ENCODE measurements around the gene MARCHF2. TPM values are rescaled to one million over a fixed set of nuclear protein-coding genes. Genes with fewer than 3 reads are reported as not detected.

The MARCHF2 gene
- polyA plus RNA-seq, 1 of the 3 experiments (the other 2 are of a cell fraction): 57.2 TPM

GRCh38 chr19:8397746-8398310 lies 15.3 kb upstream of the MARCHF2 start:
- no peak overlapping the region for H3K4me3 ChIP-seq (ENCODE audit: low read depth in 2 of 2, low read length in 1 of 2)
- H3K36me3 ChIP-seq (replicated peaks in 1 of 2; ENCODE audit: control insufficient read depth in 1 of 2, insufficient read depth in 2 of 2, low read length in 1 of 2): peaks cover 0 to 14% of the 10 kb centered on the region in 2 experiments
- peaks cover 59% of the 10 kb centered on the region for H4K20me1 ChIP-seq (ENCODE audit: insufficient read depth)
- CTCF ChIA-PET: interaction anchor here (0.8 to 2.8 kb wide), 7 partner anchors 11 to 182 kb away, joined by 3 to 42 read pairs (median 4); no protein-coding TSS in a partner anchor
- DNase-seq: peak; percentile 24
- no peaks in the 10 kb centered on the region for H3K27me3 ChIP-seq (ENCODE audit: insufficient read depth)
- POLR2A ChIA-PET: interaction anchor here (1.3 kb wide), 1 partner anchor 116 kb away, joined by 5 read pairs; the partner anchor contains the start of gene ZNF414
- H2AFZ ChIP-seq (ENCODE audit: low read depth): no peak overlapping the region
- H3K79me2 ChIP-seq (ENCODE audit: insufficient read depth): peaks cover 68% of the 10 kb centered on the region
- H3K9ac ChIP-seq: no peak overlapping the region
- 96% methylated on average over 3 of the region's 10 CpGs for WGBS (ENCODE audit: low lambda C conversion rate)
- TF ChIP-seq ELF1 (IDR thresholded peaks at IDR 0.05) (no peak), GABPA (IDR thresholded peaks at IDR 0.05; ENCODE audit: low read depth) (no peak), YY1 (IDR thresholded peaks at IDR 0.05; ENCODE audit: low read depth) (no peak), TAF1 (IDR thresholded peaks at IDR 0.05; ENCODE audit: borderline replicate concordance, low read depth, low read length) (no peak), EP300 (IDR thresholded peaks at IDR 0.05; ENCODE audit: borderline replicate concordance in 1 of 2, low read depth in 1 of 2, low read length in 1 of 2) (no peak), IRF3 (IDR thresholded peaks at IDR 0.05; ENCODE audit: low read depth, low read length) (no peak), CHD2 (IDR thresholded peaks at IDR 0.05; ENCODE audit: low read length, partially characterized antibody) (no peak), CTCF (IDR thresholded peaks at IDR 0.05) (no peak), GATA2 (CRISPR knock-in tag; IDR thresholded peaks at IDR 0.05) (no peak), JUND (IDR thresholded peaks at IDR 0.05) (no peak), NRF1 (IDR thresholded peaks at IDR 0.05; ENCODE audit: low read depth, low read length) (no peak), MXI1 (IDR thresholded peaks at IDR 0.05; ENCODE audit: low read depth, low read length) (no peak)
- H3K27ac ChIP-seq (ENCODE audit: low read depth in 2 of 2, low read length in 1 of 2): no peak overlapping the region
- no peaks in the 10 kb centered on the region for H3F3A ChIP-seq (replicated peaks; ENCODE audit: insufficient read depth)
- H3K4me1 ChIP-seq (ENCODE audit: control insufficient read depth in 1 of 2, insufficient read depth in 2 of 2, low read depth in 1 of 2, low read length in 1 of 2): peaks cover 0 to 16% of the 10 kb centered on the region in 2 experiments; a peak in 2 of 4 replicates
- H3K9me2 ChIP-seq: no peaks in the 10 kb centered on the region
- no peaks in the 10 kb centered on the region for H3K9me3 ChIP-seq
- H3K4me2 ChIP-seq: no peak overlapping the region

GRCh38 chr19:8398311-8398771 lies 14.8 kb upstream of the MARCHF2 start:
- Histone ChIP-seq H3K9ac (no peak overlapping the region), H3K27me3 (ENCODE audit: insufficient read depth) (no peaks in the 10 kb centered on the region), H2AFZ (ENCODE audit: low read depth) (no peak overlapping the region), H4K20me1 (ENCODE audit: insufficient read depth) (peaks cover 54% of the 10 kb centered on the region), H3K4me2 (no peak overlapping the region), H3K9me2 (no peaks in the 10 kb centered on the region), H3K27ac (ENCODE audit: low read depth in 2 of 2, low read length in 1 of 2) (no peak overlapping the region), H3K79me2 (ENCODE audit: insufficient read depth) (peaks cover 63% of the 10 kb centered on the region), H3K9me3 (no peaks in the 10 kb centered on the region), H3K4me3 (ENCODE audit: low read depth in 2 of 2, low read length in 1 of 2) (no peak overlapping the region), H3K4me1 (ENCODE audit: control insufficient read depth in 1 of 2, insufficient read depth in 2 of 2, low read depth in 1 of 2, low read length in 1 of 2) (peaks cover 0 to 11% of the 10 kb centered on the region in 2 experiments; a peak in 2 of 4 replicates), H3F3A (replicated peaks; ENCODE audit: insufficient read depth) (no peaks in the 10 kb centered on the region), H3K36me3 (replicated peaks in 1 of 2; ENCODE audit: control insufficient read depth in 1 of 2, insufficient read depth in 2 of 2, low read length in 1 of 2) (peaks cover 0 to 14% of the 10 kb centered on the region in 2 experiments)
- ChIA-PET CTCF (interaction anchor here (0.8 to 2.8 kb wide), 8 partner anchors 11 to 182 kb away, joined by 3 to 42 read pairs (median 4); no protein-coding TSS in a partner anchor), POLR2A (interaction anchor here (1.3 kb wide), 1 partner anchor 115 kb away, joined by 5 read pairs; the partner anchor contains the start of gene ZNF414)
- TF ChIP-seq CTCF (IDR thresholded peaks at IDR 0.05): no peak
- TF ChIP-seq SMC3 (IDR thresholded peaks at IDR 0.05; ENCODE audit: low read depth, low read length): no peak
- TF ChIP-seq ELF1 (IDR thresholded peaks at IDR 0.05): no peak
- no peak for TF ChIP-seq FOXJ3 (CRISPR knock-in tag; IDR thresholded peaks at IDR 0.05)
- no peak for TF ChIP-seq RCOR1 (IDR thresholded peaks at IDR 0.05; ENCODE audit: low read length)
- TF ChIP-seq FOXM1 (IDR thresholded peaks at IDR 0.05; ENCODE audit: low read depth): no peak
- DNase-seq: peak; percentile 14
- 81% methylated on average over 8 of the region's 9 CpGs for WGBS (ENCODE audit: low lambda C conversion rate)
